IMR-90 (cell line): Measurements from ENCODE around the gene NFYC. TPM values are rescaled to one million over a fixed set of nuclear protein-coding genes. Genes with fewer than 3 reads are reported as not detected.

Experiments used
- ATAC-seq: fragments of 200-7000 bp; cut with Tn5 transposase; 2 replicates; pipeline ENCODE4 v1.9.1; 2020; ENCODE audit warnings: low read depth, mild to moderate bottlenecking, moderate library complexity
- BruUV-seq: library from RNA; stranded (reverse); fragments of 400-500 nt; replicated peaks from 2 replicates; lab custom pipeline; 2021; lab: Mats Ljungman, UMichigan
- CTCF ChIA-PET: fragments of 300-600 bp; formaldehyde crosslinking; extraction: SDS; loops from one replicate; lab custom pipeline; 2021; ENCODE audit warnings: antibody characterized with exemption; lab: Yijun Ruan, JAX
- POLR2A ChIA-PET: fragments of 300-600 bp; sonication (Branson Sonifier 250); formaldehyde crosslinking; loops from one replicate; lab custom pipeline; 2022; ENCODE audit warnings: antibody characterized with exemption; ENCODE audit not compliant: unreplicated experiment; lab: Charles Lee
- DNase-seq: peaks from one replicate; pipeline ENCODE4 v3.0.0; 2013
- H2AFZ ChIP-seq: replicated peaks from 2 replicates; pipeline ENCODE3; 2013; ENCODE audit warnings: low read length, mild to moderate bottlenecking; ENCODE audit not compliant: poor library complexity
- H2AK5ac ChIP-seq: 2 replicates; pipeline ENCODE4 v1.6.1; 2013; ENCODE audit warnings: low read depth, low read length, inconsistent platforms
- H2AK9ac ChIP-seq: replicated peaks from 2 replicates; pipeline ENCODE3; 2013; ENCODE audit warnings: mild to moderate bottlenecking, low read depth, low read length, moderate library complexity; ENCODE audit not compliant: poor library complexity
- H2BK120ac ChIP-seq: 2 replicates; pipeline ENCODE4 v1.6.1; 2013; ENCODE audit warnings: low read depth, low read length, inconsistent platforms
- H2BK15ac ChIP-seq: 3 replicates; pipeline ENCODE4 v1.6.1; 2013; ENCODE audit warnings: low read depth, low read length, inconsistent platforms
- H2BK20ac ChIP-seq: 2 replicates; pipeline ENCODE4 v1.6.1; 2013; ENCODE audit warnings: low read depth, mild to moderate bottlenecking, inconsistent platforms, low read length, moderate library complexity
- H2BK5ac ChIP-seq: 2 replicates; pipeline ENCODE4 v1.6.1; 2013; ENCODE audit warnings: mild to moderate bottlenecking, low read depth, low read length, inconsistent platforms; ENCODE audit not compliant: poor library complexity, severe bottlenecking
- H3K14ac ChIP-seq: replicated peaks from 2 replicates; pipeline ENCODE4 v1.6.1; 2013; ENCODE audit warnings: low read depth, low read length, inconsistent platforms
- H3K18ac ChIP-seq: 2 replicates; pipeline ENCODE4 v1.6.1; 2013; ENCODE audit warnings: low read depth, low read length, control low read depth
- H3K23ac ChIP-seq: 2 replicates; pipeline ENCODE4 v1.6.1; 2013; ENCODE audit warnings: low read depth, low read length, inconsistent platforms
- H3K27ac ChIP-seq: 2 replicates; pipeline ENCODE4 v1.5.1; 2013; ENCODE audit warnings: mild to moderate bottlenecking, control low read depth, low read length; ENCODE audit not compliant: insufficient read depth
- H3K27me3 ChIP-seq: 2 replicates; pipeline ENCODE4 v1.6.1; 2013; ENCODE audit warnings: low read length; ENCODE audit not compliant: control insufficient read depth, insufficient read depth
- H3K36me3 ChIP-seq: 2 replicates; pipeline ENCODE4 v1.6.1; 2013; ENCODE audit warnings: low read length, mixed read lengths; ENCODE audit not compliant: control insufficient read depth, insufficient read depth
- H3K4ac ChIP-seq: 2 replicates; pipeline ENCODE4 v1.6.1; 2013; ENCODE audit warnings: low read depth, low read length, inconsistent platforms
- H3K4me1 ChIP-seq: 2 replicates; pipeline ENCODE4 v1.6.1; 2013; ENCODE audit warnings: low read length, mixed read lengths; ENCODE audit not compliant: control insufficient read depth, insufficient read depth
- H3K4me2 ChIP-seq: 2 replicates; pipeline ENCODE4 v1.6.1; 2013; ENCODE audit warnings: low read depth, mild to moderate bottlenecking, control low read depth, low read length, moderate library complexity
- H3K4me3 ChIP-seq: 2 replicates; pipeline ENCODE4 v1.5.1; 2013; ENCODE audit warnings: low read depth, mild to moderate bottlenecking, control low read depth, low read length, moderate library complexity; ENCODE audit not compliant: insufficient read depth
- H3K56ac ChIP-seq: 2 replicates; pipeline ENCODE4 v1.6.1; 2013; ENCODE audit warnings: low read length, inconsistent platforms; ENCODE audit not compliant: insufficient read depth; ENCODE audit errors: extremely low read depth
- H3K79me1 ChIP-seq, 2 experiments: 2 replicates each; pipeline ENCODE4 v1.6.1; 2013; ENCODE audit warnings: low read length in 2 of 2, inconsistent platforms in 1 of 2, low read depth in 1 of 2
- H3K9ac ChIP-seq: 2 replicates; pipeline ENCODE4 v1.6.1; 2013; ENCODE audit warnings: low read depth, low read length, control low read depth
- H3K9me1 ChIP-seq: 2 replicates; pipeline ENCODE4 v1.6.1; 2013; ENCODE audit warnings: low read length, inconsistent platforms; ENCODE audit not compliant: insufficient read depth
- H3K9me3 ChIP-seq: 2 replicates; pipeline ENCODE4 v1.6.1; 2013; ENCODE audit warnings: low read length; ENCODE audit not compliant: control insufficient read depth, insufficient read depth
- H4K20me1 ChIP-seq: 2 replicates; pipeline ENCODE4 v1.6.1; 2013; ENCODE audit warnings: low read length, inconsistent platforms; ENCODE audit not compliant: insufficient read depth
- H4K5ac ChIP-seq: 2 replicates; pipeline ENCODE4 v1.6.1; 2013; ENCODE audit warnings: mild to moderate bottlenecking, low read depth, low read length, control low read depth
- H4K8ac ChIP-seq, 2 experiments: 2 replicates each; pipeline ENCODE4 v1.6.1; 2013; ENCODE audit warnings: low read depth in 2 of 2, low read length in 2 of 2, control low read depth in 1 of 2, inconsistent platforms in 1 of 2
- H4K91ac ChIP-seq: 2 replicates; pipeline ENCODE4 v1.6.1; 2013; ENCODE audit warnings: low read depth, low read length, inconsistent platforms; ENCODE audit not compliant: insufficient read depth
- BHLHE40 ChIP-seq: fragments of 150-350 bp; IDR thresholded peaks from 2 replicates; pipeline ENCODE4 v1.6.1; 2016; ENCODE audit warnings: mild to moderate bottlenecking, low read depth, low read length
- CEBPB ChIP-seq: IDR thresholded peaks from 2 replicates; pipeline ENCODE4 v1.6.1; 2012; ENCODE audit warnings: low read depth, low read length, improper control_type of control experiment
- CHD1 ChIP-seq: IDR thresholded peaks from 2 replicates; pipeline ENCODE4 v1.6.1; 2012; ENCODE audit warnings: low read depth, low read length, improper control_type of control experiment
- CTCF ChIP-seq: conservative IDR thresholded peaks from 2 replicates; pipeline ENCODE4 v1.5.1; 2012; ENCODE audit warnings: mild to moderate bottlenecking, low read depth, low read length, improper control_type of control experiment
- ELK1 ChIP-seq: fragments of 150-350 bp; IDR thresholded peaks from 2 replicates; pipeline ENCODE4 v1.6.1; 2016; ENCODE audit warnings: low read depth, mild to moderate bottlenecking, low read length, moderate library complexity, borderline replicate concordance
- FOS ChIP-seq: fragments of 150-350 bp; IDR thresholded peaks from 2 replicates; pipeline ENCODE4 v1.6.1; 2016; ENCODE audit warnings: low read depth, low read length
- MAFK ChIP-seq: IDR thresholded peaks from 2 replicates; pipeline ENCODE4 v1.6.1; 2012; ENCODE audit warnings: low read depth, low read length, improper control_type of control experiment
- MAZ ChIP-seq: IDR thresholded peaks from 2 replicates; pipeline ENCODE4 v1.6.1; 2012; ENCODE audit warnings: low read depth, mild to moderate bottlenecking, low read length, improper control_type of control experiment, moderate library complexity, borderline replicate concordance
- MXI1 ChIP-seq: IDR thresholded peaks from 2 replicates; pipeline ENCODE4 v1.6.1; 2012; ENCODE audit warnings: low read depth, mild to moderate bottlenecking, low read length, moderate library complexity, borderline replicate concordance
- NFE2L2 ChIP-seq: fragments of 150-350 bp; IDR thresholded peaks from 2 replicates; pipeline ENCODE4 v1.6.1; 2016; ENCODE audit warnings: low read depth, mild to moderate bottlenecking, low read length
- POLR2A ChIP-seq: IDR thresholded peaks from 2 replicates; pipeline ENCODE4 v1.6.1; 2012; ENCODE audit warnings: mild to moderate bottlenecking, low read depth, low read length
- RAD21 ChIP-seq: IDR thresholded peaks from 2 replicates; pipeline ENCODE4 v1.6.1; 2012; ENCODE audit warnings: low read length, improper control_type of control experiment
- RCOR1 ChIP-seq: IDR thresholded peaks from 2 replicates; pipeline ENCODE4 v1.6.1; 2012; ENCODE audit warnings: mild to moderate bottlenecking, low read length, improper control_type of control experiment; ENCODE audit not compliant: insufficient replicate concordance
- RFX5 ChIP-seq: IDR thresholded peaks from 2 replicates; pipeline ENCODE4 v1.8.0; 2012; ENCODE audit warnings: low read depth, mild to moderate bottlenecking, low read length, moderate library complexity
- SMC3 ChIP-seq: fragments of 150-350 bp; IDR thresholded peaks from 2 replicates; pipeline ENCODE4 v1.6.1; 2016; ENCODE audit warnings: low read depth, mild to moderate bottlenecking, antibody characterized with exemption, low read length, moderate library complexity
- USF2 ChIP-seq: fragments of 150-350 bp; IDR thresholded peaks from 2 replicates; pipeline ENCODE4 v1.6.1; 2017; ENCODE audit warnings: mild to moderate bottlenecking, antibody characterized with exemption, low read length, low read depth
- WGBS, 2 experiments: methylation state at CpG; one replicate each; pipeline versions ENCODE4 v1.1.5 to v1.1.7; 2013; ENCODE audit warnings: missing lambda C conversion rate in 2 of 2; ENCODE audit not compliant: insufficient read length in 1 of 2; ENCODE audit errors: extremely low coverage in 2 of 2; 5-methylcytosine and 5-hydroxymethylcytosine counted together
- dilution Hi-C: fragments of 300-500 bp; cut with HindIII; formaldehyde crosslinking; loops from one replicate; pipeline ENCODE4 v1.14.3; 2018; ENCODE audit warnings: low sequenced_read_pairs; ENCODE audit not compliant: unreplicated experiment
- in situ Hi-C: fragments of 300-500 bp; cut with MboI; formaldehyde crosslinking; loops from 3 replicates; pipeline ENCODE4 v1.14.3; 2019; ENCODE audit warnings: low sequenced_read_pairs, inconsistent platforms, mixed read lengths
- intact Hi-C: fragments of 100-400 bp; cut with micrococcal nuclease; formaldehyde crosslinking; loops from 2 replicates; pipeline ENCODE4 v1.10.0; 2022
- polyA plus RNA-seq, 3 experiments: library from polyadenylated mRNA; depleted of rRNA; stranded (reverse); fragments of >200 nt; gene quantifications; 2 replicates each; pipeline ENCODE4 v1.2.3, GENCODE V29; 2012; ENCODE audit warnings: low replicate concordance in 1 of 3
- total RNA-seq: library from RNA; depleted of rRNA; stranded (reverse); fragments of >200 nt; gene quantifications from 2 replicates; pipeline ENCODE4 v1.2.3, GENCODE V29; 2012

Gene NFYC
- total and polyA plus RNA-seq, 2 of the 4 experiments (the other 2 are of a cell fraction), result 45.2 to 62.2 TPM

GRCh38 chr1:40648200-40648599 is 43.3 kb upstream of the NFYC start:
- Histone ChIP-seq H2AK9ac (no peak overlapping the region), H4K5ac (no peak overlapping the region), H3K4me1 (no peaks in the 10 kb centered on the region), H2AFZ (no peak overlapping the region), H3K9me1 (no peaks in the 10 kb centered on the region), H2BK20ac (no peak overlapping the region), H3K36me3 (no peaks in the 10 kb centered on the region), H3K9me3 (no peaks in the 10 kb centered on the region), H2BK5ac (no peak overlapping the region), H4K91ac (no peak overlapping the region), H3K4ac (no peak overlapping the region), H2AK5ac (no peak overlapping the region), H2BK120ac (no peak overlapping the region), H4K8ac (no peak overlapping the region), H3K4me3 (no peak overlapping the region), H2BK15ac (no peak overlapping the region), H3K14ac (no peak overlapping the region), H4K20me1 (no peaks in the 10 kb centered on the region; the same call in 1 of the 2 replicates), H3K23ac (no peak overlapping the region), H3K18ac (no peak overlapping the region), H3K79me1 (no peaks in the 10 kb centered on the region), H3K27me3 (peaks cover 15% of the 10 kb centered on the region), H3K27ac (no peak overlapping the region), H3K56ac (no peak overlapping the region), H3K4me2 (no peak overlapping the region), H3K9ac (no peak overlapping the region)
- ATAC-seq (no peak), DNase-seq (no peak)
- WGBS, 2 experiments, result no CpG with 5 or more reads among the region's 3 CpGs
- intact Hi-C loops (no loop called here), dilution Hi-C loops (no loop called here), in situ Hi-C loops (loop anchor here (25.0 kb wide), 1 partner anchor 314 kb away; no protein-coding TSS in a partner anchor)
- BruUV-seq, result no TSS peak
- TF ChIP-seq CHD1 (no peak), RFX5 (no peak), RCOR1 (no peak), MAFK (no peak), NFE2L2 (no peak), FOS (no peak), ELK1 (no peak), MXI1 (no peak), CEBPB (no peak), POLR2A (no peak), RAD21 (no peak), CTCF (no peak), SMC3 (no peak), USF2 (no peak), BHLHE40 (no peak), MAZ (no peak)
- ChIA-PET POLR2A (no interaction called here), CTCF (interaction anchor here (1.0 kb wide), 1 partner anchor 17 kb away, joined by 4 read pairs; no protein-coding TSS in a partner anchor)
